GM21381 (cell line): ENCODE measurements around the gene CALML5.

Source experiments
- ATAC-seq: cut with Tn5 transposase; IDR thresholded peaks from one replicate; pipeline ENCODE4 v1.9.1; 2021; ENCODE audit warnings: mild to moderate bottlenecking, moderate library complexity; ENCODE audit not compliant: unreplicated experiment

CALML5 gene

DNA sequence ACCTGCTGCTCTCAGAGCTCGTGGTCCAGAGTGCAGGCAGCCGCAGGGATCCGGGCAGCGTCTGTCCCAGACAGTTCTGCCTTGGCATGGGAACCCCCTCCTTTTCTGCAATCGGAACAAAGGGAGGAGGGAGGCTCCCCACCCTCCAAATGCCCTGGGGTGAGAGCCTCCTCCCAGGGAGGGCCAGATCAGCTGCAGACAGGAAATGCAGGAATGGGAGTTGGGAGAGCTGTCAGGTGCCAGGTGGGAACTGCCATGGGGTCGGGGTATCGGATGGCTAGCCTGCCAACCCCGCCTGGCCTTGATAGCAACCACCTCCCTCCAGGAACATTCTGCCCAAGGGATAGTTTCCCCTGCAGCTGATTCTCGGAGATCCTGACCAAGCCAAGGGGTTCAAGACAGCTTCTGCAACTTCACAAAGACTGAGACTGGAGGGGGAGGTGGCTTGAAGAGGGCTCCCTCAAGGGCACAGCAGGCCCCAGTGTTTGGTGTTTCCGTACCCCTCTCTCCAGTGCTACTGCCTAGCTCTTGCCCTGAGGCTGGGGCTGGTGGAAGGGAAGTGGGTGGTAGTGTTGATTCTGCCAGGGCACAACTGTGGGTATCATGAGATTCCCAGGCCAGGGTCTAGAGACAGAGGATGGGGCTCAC, at the start of gene CALML5:
TSS of gene CALML5 (minus strand) at position 78 of the 648 bp plus-strand sequence. CDS start 132 bp downstream, outside the sequence.
- no peak for ATAC-seq

- no peak for ATAC-seq
These were observed 48.7 kb upstream of the CALML5 start for GRCh38 chr10:5547931-5548660.

DNA sequence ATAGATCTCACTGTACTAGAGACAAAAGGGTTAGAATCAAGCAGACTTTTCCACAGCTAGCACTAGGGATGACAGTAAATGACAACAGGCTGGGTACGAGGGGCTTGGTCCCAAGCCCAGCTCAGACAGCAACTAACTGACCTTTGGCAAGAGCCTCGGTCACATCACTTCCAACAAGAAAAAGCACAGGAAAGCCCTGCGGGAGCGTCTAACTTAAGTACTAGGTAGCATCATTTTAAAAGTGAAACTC, 48.2 kb upstream of the CALML5 start:
- no peak for ATAC-seq

DNA sequence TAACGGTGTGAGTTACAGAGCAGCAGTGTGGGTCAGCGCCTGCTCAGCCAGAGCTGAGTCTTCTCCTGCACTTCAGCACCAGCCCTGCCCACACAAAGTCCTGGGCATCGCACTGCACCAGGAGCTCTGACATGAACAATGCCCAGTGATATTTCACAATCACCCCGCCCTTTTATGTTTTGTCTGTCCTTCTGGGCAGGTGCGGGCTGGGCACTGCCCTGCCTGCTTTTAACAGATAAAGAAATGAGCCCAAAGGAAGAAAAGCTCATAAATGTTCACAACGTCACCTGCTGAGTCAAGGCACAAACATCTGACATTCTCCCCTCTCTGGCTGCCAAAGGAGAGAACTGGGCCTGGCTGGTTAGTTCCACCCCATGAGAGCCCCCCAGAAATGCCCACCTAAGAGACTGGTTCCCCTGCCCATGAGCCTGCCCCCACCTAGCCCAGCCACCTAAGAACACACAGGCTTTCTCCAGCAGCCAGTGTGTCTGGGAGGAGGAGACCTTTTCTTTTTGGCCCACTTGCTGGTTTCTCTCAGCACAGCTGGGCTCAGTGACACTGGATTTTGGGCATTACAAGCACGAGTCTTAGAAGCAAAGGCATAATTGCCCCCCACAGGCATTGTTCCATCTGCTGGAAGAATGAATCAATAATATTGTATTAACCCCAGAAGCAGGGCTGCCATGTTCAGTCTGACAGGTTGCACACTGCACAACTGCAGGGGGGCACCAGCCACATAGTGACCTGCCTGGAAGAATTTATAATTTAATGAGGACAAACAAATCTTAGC, 47.7 kb upstream of the CALML5 start:
- no peak for ATAC-seq

- no peak for ATAC-seq
These were observed 46.7 kb upstream of the CALML5 start for GRCh38 chr10:5545778-5546710.

- ATAC-seq: no peak
These were observed 46.0 kb upstream of the CALML5 start for GRCh38 chr10:5545426-5545777.

DNA sequence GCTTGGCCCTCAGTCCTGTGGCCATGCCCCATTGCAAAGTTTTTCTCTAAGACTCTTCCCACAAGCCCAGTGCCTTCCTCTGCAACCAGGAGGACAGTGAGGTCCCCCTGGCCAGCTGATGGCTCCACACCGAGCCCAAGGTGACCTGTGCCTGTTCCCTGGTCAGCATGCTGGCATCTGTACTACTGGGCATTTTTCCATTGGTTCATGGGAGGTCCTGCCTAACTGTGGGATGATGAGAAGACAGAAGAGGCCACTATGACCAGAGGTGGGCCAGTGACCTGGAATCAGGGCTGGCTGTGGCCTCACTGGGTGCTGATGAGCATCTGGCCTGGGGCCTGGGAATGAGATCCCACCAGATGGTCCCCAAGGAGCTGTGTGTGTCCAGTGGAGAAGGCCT, 45.6 kb upstream of the CALML5 start:
- ATAC-seq: no peak

DNA sequence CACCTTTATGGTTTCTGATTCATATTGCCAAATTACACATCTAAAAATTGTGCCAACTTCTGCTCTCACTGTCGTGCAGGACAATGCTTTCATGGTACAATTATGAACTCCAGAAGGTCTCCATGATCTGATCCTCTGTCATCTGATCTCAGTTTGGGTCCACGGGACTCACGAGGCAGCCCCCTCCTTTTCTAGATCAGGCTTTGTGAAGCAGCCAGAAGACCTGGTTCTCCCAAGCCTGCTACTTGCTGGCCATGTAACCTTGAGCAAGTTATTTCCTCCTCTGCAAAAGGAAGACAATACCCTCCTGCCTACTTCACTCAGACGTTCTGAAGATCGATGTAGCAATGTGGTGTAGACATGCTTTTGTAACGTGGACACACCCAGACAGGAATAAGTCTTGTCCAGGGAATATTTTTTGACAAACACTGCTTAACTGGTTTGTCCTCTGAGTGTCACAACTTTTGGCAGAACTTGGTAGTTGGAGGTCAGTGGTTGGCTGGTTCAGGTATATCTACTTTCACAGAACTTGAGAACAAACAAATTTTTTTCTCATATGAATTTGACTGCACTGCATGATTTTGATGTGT, 44.9 kb upstream of the CALML5 start:
- no peak for ATAC-seq

DNA sequence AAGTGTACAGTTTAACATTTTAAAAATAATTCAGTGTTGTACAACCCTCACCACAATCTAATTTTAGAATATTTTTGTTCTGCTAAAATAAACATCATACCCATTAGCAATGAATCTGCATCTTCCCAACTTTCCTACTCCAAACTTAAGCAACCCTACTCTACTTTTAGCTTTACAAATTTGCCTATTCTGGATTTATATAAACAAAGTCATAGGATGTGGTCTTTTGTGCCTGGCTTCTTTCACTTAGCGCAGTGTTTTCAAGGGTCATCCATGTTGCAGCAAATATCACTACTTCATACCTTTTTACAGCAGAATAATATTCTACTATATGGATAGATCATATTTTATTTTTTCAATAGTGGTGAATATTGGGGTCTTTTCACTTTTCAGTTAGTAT, 44.3 kb upstream of the CALML5 start:
- no peak for ATAC-seq

- ATAC-seq: no peak
These were observed 42.7 kb upstream of the CALML5 start for GRCh38 chr10:5542100-5542499.

DNA sequence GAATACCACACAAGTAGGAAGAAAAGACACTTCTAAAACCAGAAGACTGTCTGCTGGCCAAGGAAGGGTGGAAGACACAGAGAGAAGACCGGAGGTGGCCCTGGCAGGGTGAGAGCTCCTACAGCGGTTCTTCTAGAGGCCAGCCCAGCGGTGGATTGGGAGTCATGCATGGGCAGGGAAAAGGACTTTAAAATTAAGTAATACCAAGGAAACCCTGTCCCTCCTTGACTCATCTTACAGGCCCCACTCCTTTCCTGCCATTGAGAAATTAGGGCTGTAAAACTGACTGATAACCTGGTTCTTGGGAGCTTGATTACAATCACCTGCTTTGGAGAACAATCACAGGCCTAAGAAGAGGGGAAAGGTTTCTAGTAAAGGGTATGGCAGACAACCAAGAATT, 41.5 kb upstream of the CALML5 start:
- ATAC-seq: no peak

DNA sequence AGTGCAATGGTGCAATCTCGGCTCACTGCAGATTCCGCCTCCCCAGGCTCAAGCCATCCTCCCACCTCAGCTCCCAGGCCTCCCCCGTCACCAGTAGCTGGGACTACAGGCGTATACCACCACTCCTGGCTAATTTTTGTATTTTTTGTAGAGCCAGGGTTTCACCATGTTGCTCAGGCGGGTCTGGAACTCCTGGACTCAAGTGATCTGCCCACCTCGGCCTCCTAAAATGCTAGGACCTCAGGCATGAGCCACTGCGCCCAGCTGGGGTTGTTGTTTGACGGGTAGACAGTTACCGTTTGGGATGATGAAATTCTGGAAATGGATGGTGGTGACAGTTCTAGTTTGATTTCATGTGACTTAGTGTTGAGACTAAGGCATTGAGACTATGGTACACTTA, 40.7 kb upstream of the CALML5 start:
- ATAC-seq: no peak

GRCh38 chr10:5538892-5539651, 39.7 kb upstream of the CALML5 start:
- no peak for ATAC-seq

- no peak for ATAC-seq
These were observed 39.1 kb upstream of the CALML5 start for GRCh38 chr10:5538446-5538845.

GRCh38 chr10:5537684-5538083, 38.3 kb upstream of the CALML5 start:
- no peak for ATAC-seq

DNA sequence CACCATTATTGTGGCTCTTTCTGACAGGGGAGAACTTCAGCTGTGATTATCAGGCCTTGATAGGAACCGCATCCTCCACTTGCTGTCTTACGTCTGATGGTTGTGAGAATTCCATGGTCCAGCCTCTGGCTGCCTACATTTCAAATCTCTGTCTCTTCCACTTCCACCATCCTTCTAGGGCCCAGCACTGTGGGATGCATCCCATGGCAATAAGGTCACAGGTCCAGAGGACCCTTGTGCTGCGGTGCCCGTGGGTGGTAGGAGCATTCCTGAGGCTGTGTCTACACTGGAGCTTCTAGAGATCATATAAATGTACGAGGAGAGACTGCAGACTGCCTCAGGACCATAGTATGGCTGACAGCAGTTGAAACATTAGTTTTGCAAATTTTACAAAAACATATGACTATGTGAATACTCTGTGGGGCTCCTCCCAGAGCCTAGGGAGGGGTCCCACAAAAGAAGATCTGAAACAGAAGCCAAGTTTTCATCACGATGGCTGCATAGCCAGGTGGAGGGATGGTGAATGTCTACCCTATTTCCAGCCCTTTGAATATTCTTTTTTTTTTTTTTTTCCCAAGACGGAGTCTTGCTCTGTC, 37.2 kb upstream of the CALML5 start:
- ATAC-seq: no peak

- ATAC-seq: no peak
These were observed 35.8 kb upstream of the CALML5 start for GRCh38 chr10:5534880-5535856.

DNA sequence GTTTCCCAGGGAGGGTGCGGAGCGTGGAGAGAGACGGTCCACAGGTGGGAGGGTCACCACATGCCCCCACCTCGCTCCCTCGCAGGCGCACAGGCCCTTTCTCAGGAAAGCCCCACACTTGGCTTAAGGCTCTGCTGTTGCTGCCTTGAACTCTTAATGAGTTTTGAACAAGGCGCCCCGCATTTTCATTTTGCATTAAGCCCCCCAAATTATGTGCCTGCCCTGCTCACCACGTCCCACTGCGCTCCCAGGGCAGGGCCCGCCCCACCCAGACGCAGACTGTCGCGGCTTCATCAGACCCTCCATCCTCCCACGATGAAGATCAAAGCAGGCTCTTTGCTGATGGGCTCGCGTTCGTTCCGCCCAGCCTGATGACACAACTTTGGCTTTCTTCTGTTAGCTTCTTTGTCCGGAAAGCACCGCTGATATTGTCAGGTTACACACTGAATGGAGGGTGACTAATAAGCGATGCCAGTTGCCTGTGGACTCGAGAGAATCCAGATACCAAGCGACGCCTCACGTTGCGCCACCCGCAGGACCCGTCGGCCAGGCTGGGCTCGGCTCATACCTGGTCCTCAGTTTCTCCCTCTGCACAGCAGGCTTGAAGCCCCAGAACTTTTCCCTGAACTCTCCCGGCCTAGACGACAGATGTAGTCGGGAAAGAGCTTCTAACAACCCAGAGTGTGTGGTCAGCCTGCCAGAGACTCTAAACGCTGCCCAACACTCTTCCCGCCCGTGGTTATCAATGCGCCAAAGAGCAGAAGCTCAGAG, 34.9 kb upstream of the CALML5 start:
- no peak for ATAC-seq
